Panc1 (cell line): ENCODE data around the gene SRCAP. TPM values are rescaled to one million over a fixed set of nuclear protein-coding genes. Genes with fewer than 3 reads are reported as not detected.

Source experiments
- ATAC-seq: fragments of 200-7000 bp; cut with Tn5 transposase; 2 replicates; pipeline ENCODE4 v1.9.1; 2020; ENCODE audit warnings: mild to moderate bottlenecking, moderate library complexity
- BruUV-seq: library from RNA; stranded (reverse); fragments of 400-500 nt; replicated peaks from 2 replicates; lab custom pipeline; 2021; lab: Mats Ljungman, UMichigan
- CTCF ChIA-PET: fragments of 300-600 bp; sonication (Branson Sonifier 250); formaldehyde crosslinking; loops from one replicate; lab custom pipeline; 2022; ENCODE audit warnings: antibody characterized with exemption; lab: Charles Lee
- POLR2A ChIA-PET: fragments of 300-600 bp; sonication (Branson Sonifier 250); formaldehyde crosslinking; loops from one replicate; lab custom pipeline; 2022; ENCODE audit warnings: antibody characterized with exemption; lab: Charles Lee
- DNase-seq: peaks from one replicate; pipeline ENCODE4 v3.0.0-alpha.2; 2010; ENCODE audit warnings: low read depth, low spot score
- H3K27ac ChIP-seq: 2 replicates; pipeline ENCODE4 v1.5.1; 2011; ENCODE audit warnings: mild to moderate bottlenecking, low read length, inconsistent platforms
- H3K27me3 ChIP-seq: fragments of 200-500 bp; sonication (Bioruptor generic); 2 replicates; pipeline ENCODE4 v1.6.0; 2014; ENCODE audit warnings: low read length, inconsistent platforms; ENCODE audit not compliant: control insufficient read depth, insufficient read depth
- H3K36me3 ChIP-seq: fragments of 200-500 bp; sonication (Bioruptor generic); 2 replicates; pipeline ENCODE4 v1.5.1; 2014; ENCODE audit warnings: inconsistent platforms, mild to moderate bottlenecking, low read length, moderate library complexity; ENCODE audit not compliant: control insufficient read depth, insufficient read depth
- H3K4me1 ChIP-seq: 2 replicates; pipeline ENCODE4 v1.5.1; 2011; ENCODE audit warnings: inconsistent platforms, mild to moderate bottlenecking, low read length, moderate library complexity; ENCODE audit not compliant: control insufficient read depth, insufficient read depth
- H3K4me3 ChIP-seq, 2 experiments: 2 replicates each; pipeline ENCODE4 v1.5.1; 2011 to 2012; ENCODE audit warnings: low read depth in 2 of 2, low read length in 2 of 2, mild to moderate bottlenecking in 2 of 2, inconsistent platforms in 1 of 2, moderate library complexity in 1 of 2
- H3K9me3 ChIP-seq: fragments of 200-500 bp; sonication (Bioruptor generic); 2 replicates; pipeline ENCODE4 v1.5.1; 2014; ENCODE audit warnings: low read depth, mild to moderate bottlenecking, inconsistent platforms, low read length, moderate library complexity; ENCODE audit not compliant: control insufficient read depth, insufficient read depth
- CTCF ChIP-seq: fragments of 450-650 bp; IDR thresholded peaks from 2 replicates; pipeline ENCODE4 v1.5.1; 2017; ENCODE audit warnings: mild to moderate bottlenecking
- POLR2AphosphoS5 ChIP-seq: IDR thresholded peaks from 2 replicates; pipeline ENCODE4 v1.6.1; 2012; ENCODE audit warnings: mild to moderate bottlenecking, low read depth, low read length, moderate library complexity
- REST ChIP-seq, 2 experiments: IDR thresholded peaks; 2 replicates each; pipeline ENCODE4 v1.6.1; 2011 to 2012; ENCODE audit warnings: low read depth in 2 of 2, control low read depth in 1 of 2, low read length in 1 of 2, mild to moderate bottlenecking in 1 of 2, moderate library complexity in 1 of 2; ENCODE audit not compliant: insufficient read depth in 1 of 2
- SIN3A ChIP-seq: IDR thresholded peaks from 2 replicates; pipeline ENCODE4 v1.6.1; 2012; ENCODE audit warnings: low read depth, mild to moderate bottlenecking, low read length, moderate library complexity, borderline replicate concordance; ENCODE audit not compliant: insufficient read depth
- TCF7L2 ChIP-seq: IDR thresholded peaks from 2 replicates; pipeline ENCODE4 v1.6.1; 2011; ENCODE audit warnings: mild to moderate bottlenecking, low read depth, low read length, inconsistent platforms
- in situ Hi-C: cut with HindIII; loops from 2 replicates; pipeline ENCODE4 v1.10.0; 2016; ENCODE audit warnings: low sequenced_read_pairs, low pct_unique_long_range_greater_than_20kb
- intact Hi-C: fragments of 100-400 bp; cut with micrococcal nuclease; formaldehyde crosslinking; loops from one replicate; pipeline ENCODE4 v1.10.0; 2022; ENCODE audit not compliant: unreplicated experiment
- total RNA-seq: library from RNA; stranded (reverse); gene quantifications from one replicate; pipeline ENCODE4 v1.2.1, GENCODE V29; 2021; ENCODE audit not compliant: unreplicated experiment

Gene SRCAP
- total RNA-seq, 1 experiment from 2014 or later = 73.6 TPM

GRCh38 chr16:30769379-30770089, 70.6 kb downstream of the SRCAP start:
- peaks cover 17% of the 10 kb centered on the region for H3K36me3 ChIP-seq
- POLR2A ChIA-PET = no interaction called here
- CTCF ChIA-PET = no interaction called here

GRCh38 chr16:30771726-30772125, 72.8 kb downstream of the SRCAP start:
- no peak overlapping the region for H3K27ac ChIP-seq
- ChIA-PET CTCF (no interaction called here), POLR2A (no interaction called here)
- DNase-seq (no peak), ATAC-seq (no peak)
- H3K36me3 ChIP-seq = peaks cover 8% of the 10 kb centered on the region; the same call in 1 of the 2 replicates
- in situ Hi-C loops = no loop called here
- no peaks in the 10 kb centered on the region for H3K27me3 ChIP-seq
- TF ChIP-seq SIN3A = no peak
- TF ChIP-seq POLR2AphosphoS5 = no peak
- no peak for TF ChIP-seq TCF7L2
- no peak for TF ChIP-seq CTCF
- no peak for TF ChIP-seq REST (IDR thresholded peaks at IDR 0.05; ENCODE audit: insufficient read depth in 1 of 2, low read depth in 2 of 2, low read length in 1 of 2)
- no peak overlapping the region for H3K4me3 ChIP-seq
- H3K9me3 ChIP-seq = no peaks in the 10 kb centered on the region
- no TSS peak for BruUV-seq
- intact Hi-C loops = no loop called here
- peaks cover 9% of the 10 kb centered on the region for H3K4me1 ChIP-seq

More at GRCh38 chr16:30769379-30770089, 70.6 kb downstream of the SRCAP start:
- Histone ChIP-seq H3K9me3 (no peaks in the 10 kb centered on the region), H3K27me3 (no peaks in the 10 kb centered on the region), H3K4me1 (peaks cover 1% of the 10 kb centered on the region; the same call in 1 of the 2 replicates), H3K27ac (no peak overlapping the region), H3K4me3 (no peak overlapping the region)
- TF ChIP-seq POLR2AphosphoS5 = no peak
- TF ChIP-seq TCF7L2 = no peak
- no peak for TF ChIP-seq REST (IDR thresholded peaks at IDR 0.05; ENCODE audit: insufficient read depth in 1 of 2, low read depth in 2 of 2, low read length in 1 of 2)
- no peak for TF ChIP-seq SIN3A
- no peak for TF ChIP-seq CTCF
- BruUV-seq = no TSS peak
- in situ Hi-C loops (no loop called here), intact Hi-C loops (no loop called here)
- DNase-seq (no peak), ATAC-seq (no peak)
